PFSK-1 (cell line): ENCODE data around the gene HSPB3. TPM values are rescaled to one million over a fixed set of nuclear protein-coding genes. Genes with fewer than 3 reads are reported as not detected.

Experiments
- FOXP2 ChIP-seq: optimal IDR thresholded peaks from 2 replicates; pipeline ENCODE3; 2011; ENCODE audit warnings: borderline replicate concordance, control low read depth, inconsistent platforms; ENCODE audit not compliant: insufficient read depth; ENCODE audit errors: extremely low read length, extremely low read depth
- POLR2AphosphoS5 ChIP-seq: IDR thresholded peaks from 2 replicates; pipeline ENCODE4 v1.6.1; 2012; ENCODE audit warnings: low read depth, mild to moderate bottlenecking, control low read depth, low read length, moderate library complexity
- SIN3A ChIP-seq: IDR thresholded peaks from 2 replicates; pipeline ENCODE4 v1.6.1; 2012; ENCODE audit warnings: mild to moderate bottlenecking, low read length, moderate library complexity, borderline replicate concordance; ENCODE audit not compliant: insufficient read depth
- TAF1 ChIP-seq: IDR thresholded peaks from 2 replicates; pipeline ENCODE4 v1.6.1; 2012; ENCODE audit warnings: low read length, control low read depth, borderline replicate concordance; ENCODE audit not compliant: insufficient read depth
- polyA plus RNA-seq: library from polyadenylated mRNA; unstranded; fragments of >200 nt; gene quantifications from one replicate; pipeline ENCODE4 v1.2.1, GENCODE V29; 2012; ENCODE audit warnings: low read depth, missing spikeins; ENCODE audit not compliant: insufficient read length
- TF ChIP-seq, protein P1 (sequence below), 2 experiments: IDR thresholded peaks; 2 replicates each; pipeline versions ENCODE4 v1.6.1 to v1.8.0; 2011 to 2012; ENCODE audit warnings: low read depth in 2 of 2, low read length in 2 of 2, control low read depth in 1 of 2, inconsistent platforms in 1 of 2, mild to moderate bottlenecking in 1 of 2, moderate library complexity in 1 of 2; ENCODE audit not compliant: insufficient read depth in 1 of 2

Gene HSPB3, protein sequence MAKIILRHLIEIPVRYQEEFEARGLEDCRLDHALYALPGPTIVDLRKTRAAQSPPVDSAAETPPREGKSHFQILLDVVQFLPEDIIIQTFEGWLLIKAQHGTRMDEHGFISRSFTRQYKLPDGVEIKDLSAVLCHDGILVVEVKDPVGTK
- polyA plus RNA-seq, result not detected

DNA sequence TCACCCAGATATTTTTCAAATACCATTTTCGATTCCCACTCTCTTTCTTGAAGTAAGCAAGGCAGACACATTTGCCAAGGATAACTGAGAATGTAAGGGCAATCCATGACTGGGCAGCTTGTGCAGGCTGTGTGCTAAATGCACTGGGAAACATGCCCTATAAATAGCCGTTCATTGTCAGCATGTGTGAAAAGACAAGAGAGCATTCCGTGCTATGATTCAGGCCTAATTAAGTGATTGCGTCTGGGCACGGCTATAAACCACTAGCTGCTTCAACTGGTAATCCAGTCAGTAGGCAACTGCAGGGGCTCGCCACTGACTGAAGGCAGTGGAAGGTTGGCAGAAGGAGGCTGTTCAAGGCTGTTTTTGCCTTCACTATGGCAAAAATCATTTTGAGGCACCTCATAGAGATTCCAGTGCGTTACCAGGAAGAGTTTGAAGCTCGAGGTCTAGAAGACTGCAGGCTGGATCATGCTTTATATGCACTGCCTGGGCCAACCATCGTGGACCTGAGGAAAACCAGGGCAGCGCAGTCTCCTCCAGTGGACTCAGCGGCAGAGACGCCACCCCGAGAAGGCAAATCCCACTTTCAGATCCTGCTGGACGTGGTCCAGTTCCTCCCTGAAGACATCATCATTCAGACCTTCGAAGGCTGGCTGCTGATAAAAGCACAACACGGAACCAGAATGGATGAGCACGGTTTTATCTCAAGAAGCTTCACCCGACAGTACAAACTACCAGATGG, at the start of gene HSPB3:
Gene HSPB3, plus strand, starts transcription at position 287 of the 745 bp plus-strand sequence. Its CDS starts 91 bp downstream, at position 378.
- TF ChIP-seq TAF1 (no peak), POLR2AphosphoS5 (no peak)

DNA sequence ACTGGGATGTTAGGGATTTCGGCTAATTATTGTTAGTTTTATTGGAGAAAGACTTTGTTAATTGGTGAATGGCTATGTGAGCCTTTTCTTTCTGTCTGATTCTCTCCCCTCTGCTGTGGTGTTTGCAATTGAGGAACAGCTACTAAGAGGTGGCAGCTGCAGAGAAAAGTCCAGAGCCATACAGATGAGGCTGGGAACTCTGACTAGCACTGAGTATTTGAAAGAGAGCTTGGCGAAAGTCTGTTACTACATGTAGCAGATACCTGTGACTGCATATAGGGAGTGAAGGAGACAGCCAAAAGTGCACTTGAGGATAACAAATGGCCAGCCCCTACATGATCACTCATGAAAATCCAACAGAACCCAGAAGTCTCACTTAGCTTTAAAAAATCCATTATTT, 44.3 kb upstream of the HSPB3 start:
- TF ChIP-seq SIN3A, result no peak

DNA sequence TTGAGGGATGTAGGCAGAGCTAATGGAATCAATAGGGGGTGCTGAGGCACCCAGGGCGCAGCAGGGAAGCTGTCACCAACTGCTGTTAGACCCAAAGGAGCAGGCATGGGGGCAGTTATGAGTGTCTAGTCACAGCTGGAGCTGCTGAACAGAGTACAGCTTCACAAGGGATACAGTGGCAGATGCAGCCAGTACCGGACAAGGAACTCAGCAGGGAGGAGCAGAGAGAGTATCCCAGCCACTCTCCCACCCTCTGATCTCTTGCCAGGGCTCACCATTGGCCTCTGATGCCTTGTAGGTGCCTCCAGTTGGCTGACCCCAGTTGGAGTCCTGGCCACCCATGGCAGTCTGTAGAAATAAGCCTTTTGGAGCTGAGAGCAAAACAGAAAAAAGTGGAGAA, 42.6 kb upstream of the HSPB3 start:
- TF ChIP-seq TAF1 (no peak), SIN3A (no peak), FOXP2 (no peak), POLR2AphosphoS5 (no peak)
- TF ChIP-seq, protein P1, sequence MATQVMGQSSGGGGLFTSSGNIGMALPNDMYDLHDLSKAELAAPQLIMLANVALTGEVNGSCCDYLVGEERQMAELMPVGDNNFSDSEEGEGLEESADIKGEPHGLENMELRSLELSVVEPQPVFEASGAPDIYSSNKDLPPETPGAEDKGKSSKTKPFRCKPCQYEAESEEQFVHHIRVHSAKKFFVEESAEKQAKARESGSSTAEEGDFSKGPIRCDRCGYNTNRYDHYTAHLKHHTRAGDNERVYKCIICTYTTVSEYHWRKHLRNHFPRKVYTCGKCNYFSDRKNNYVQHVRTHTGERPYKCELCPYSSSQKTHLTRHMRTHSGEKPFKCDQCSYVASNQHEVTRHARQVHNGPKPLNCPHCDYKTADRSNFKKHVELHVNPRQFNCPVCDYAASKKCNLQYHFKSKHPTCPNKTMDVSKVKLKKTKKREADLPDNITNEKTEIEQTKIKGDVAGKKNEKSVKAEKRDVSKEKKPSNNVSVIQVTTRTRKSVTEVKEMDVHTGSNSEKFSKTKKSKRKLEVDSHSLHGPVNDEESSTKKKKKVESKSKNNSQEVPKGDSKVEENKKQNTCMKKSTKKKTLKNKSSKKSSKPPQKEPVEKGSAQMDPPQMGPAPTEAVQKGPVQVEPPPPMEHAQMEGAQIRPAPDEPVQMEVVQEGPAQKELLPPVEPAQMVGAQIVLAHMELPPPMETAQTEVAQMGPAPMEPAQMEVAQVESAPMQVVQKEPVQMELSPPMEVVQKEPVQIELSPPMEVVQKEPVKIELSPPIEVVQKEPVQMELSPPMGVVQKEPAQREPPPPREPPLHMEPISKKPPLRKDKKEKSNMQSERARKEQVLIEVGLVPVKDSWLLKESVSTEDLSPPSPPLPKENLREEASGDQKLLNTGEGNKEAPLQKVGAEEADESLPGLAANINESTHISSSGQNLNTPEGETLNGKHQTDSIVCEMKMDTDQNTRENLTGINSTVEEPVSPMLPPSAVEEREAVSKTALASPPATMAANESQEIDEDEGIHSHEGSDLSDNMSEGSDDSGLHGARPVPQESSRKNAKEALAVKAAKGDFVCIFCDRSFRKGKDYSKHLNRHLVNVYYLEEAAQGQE (IDR thresholded peaks at IDR 0.05; ENCODE audit: insufficient read depth in 1 of 2, low read depth in 2 of 2, low read length in 2 of 2), result no peak

DNA sequence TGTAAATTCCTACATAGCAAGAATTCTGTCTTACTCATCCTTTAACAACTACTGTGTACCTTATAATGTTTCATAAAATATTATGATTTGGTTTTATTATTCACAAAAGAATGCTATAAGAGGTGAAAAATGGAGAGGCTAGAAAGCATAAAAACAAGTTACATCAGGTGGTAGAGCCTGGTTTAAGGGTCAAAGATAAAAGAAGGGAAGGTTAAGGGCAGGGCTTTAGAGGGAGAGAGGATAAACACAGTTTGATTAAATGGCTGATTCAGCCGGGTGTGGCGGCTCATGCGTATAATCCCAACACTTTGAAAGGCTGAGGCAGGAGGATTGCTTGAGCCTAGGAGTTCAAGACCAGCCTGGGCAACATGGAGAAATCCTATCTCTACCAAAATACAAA, 40.4 kb upstream of the HSPB3 start:
- TF ChIP-seq FOXP2 (no peak), POLR2AphosphoS5 (no peak), SIN3A (no peak), TAF1 (no peak)
- TF ChIP-seq, protein P1 (IDR thresholded peaks at IDR 0.05; ENCODE audit: insufficient read depth in 1 of 2, low read depth in 2 of 2, low read length in 2 of 2), result no peak

DNA sequence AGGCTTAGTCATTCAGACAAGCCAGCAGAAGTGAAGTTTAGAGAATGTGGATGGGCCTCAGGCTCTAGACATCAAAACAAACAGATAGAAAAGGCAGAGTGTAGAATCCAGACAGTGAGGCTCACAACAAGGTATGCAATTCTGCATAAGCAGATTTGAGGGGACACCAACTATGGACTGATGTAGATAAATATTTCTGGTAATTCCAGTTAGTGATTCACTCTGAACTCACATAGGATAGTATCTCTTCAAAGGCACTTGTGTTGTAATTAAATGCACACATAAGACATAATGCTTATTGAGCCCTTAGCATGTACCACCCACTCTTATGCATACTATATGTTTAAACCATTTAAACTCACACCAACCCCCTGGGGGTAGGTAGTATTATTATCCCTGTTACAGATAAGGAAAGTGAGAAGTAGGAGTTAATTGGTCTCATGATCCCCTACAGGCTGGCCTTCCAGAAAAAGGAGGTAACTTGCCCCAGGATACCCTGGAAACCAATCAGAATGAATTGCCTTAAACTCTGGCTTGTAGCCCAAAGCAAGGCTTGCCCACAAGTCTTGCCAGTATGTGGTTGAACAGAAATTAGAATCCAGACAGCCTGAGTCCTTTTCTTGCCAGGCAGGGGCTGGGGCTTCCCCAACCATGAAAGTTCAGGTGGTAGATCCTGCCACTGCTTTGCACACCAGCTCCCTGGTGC, 39.5 kb upstream of the HSPB3 start:
- TF ChIP-seq SIN3A, result no peak
- TF ChIP-seq, protein P1 (IDR thresholded peaks at IDR 0.05; ENCODE audit: insufficient read depth in 1 of 2, low read depth in 2 of 2, low read length in 2 of 2), result no peak
- no peak for TF ChIP-seq TAF1
- TF ChIP-seq POLR2AphosphoS5, result no peak
- no peak for TF ChIP-seq FOXP2

DNA sequence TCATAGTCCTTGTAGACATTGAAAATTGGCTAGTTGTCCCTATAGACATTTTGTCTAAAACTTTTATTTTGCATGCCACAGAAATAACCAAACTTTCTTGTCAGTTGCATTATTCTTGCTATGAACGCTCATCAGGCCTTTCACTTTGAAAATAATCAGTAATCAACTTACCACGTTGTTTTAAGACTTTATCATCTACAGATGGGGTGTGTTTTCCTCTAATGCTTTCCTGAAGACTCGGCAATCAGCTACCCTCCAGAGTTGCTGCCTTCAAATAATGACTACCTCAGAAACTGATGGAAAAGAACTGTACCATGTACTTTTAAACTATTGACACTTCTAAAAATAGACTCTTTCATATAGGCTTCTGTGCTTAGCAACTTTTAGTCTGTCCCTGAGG, 33.5 kb upstream of the HSPB3 start:
- TF ChIP-seq TAF1 (no peak), POLR2AphosphoS5 (no peak)
